ENCODE results near the gene ADAT1. TPM values are rescaled to one million over a fixed set of nuclear protein-coding genes. Genes with fewer than 3 reads are reported as not detected.
A peak's percentile ranks its signal among the peaks of the same experiment; 100 is the strongest.

The ADAT1 gene
- total and polyA plus RNA-seq, 10 of the 15 experiments (the other 5 are each of a cell fraction or from before 2014, with no cell fraction given), result 26.2 to 77.4 (median 55.8) TPM

GRCh38 chr16:75648265-75649076 is 25.4 kb upstream of the ADAT1 start:
- Histone ChIP-seq H3K36me3 (ENCODE audit: control insufficient read depth in 2 of 2, insufficient read depth in 2 of 2, low read length in 1 of 2) (peaks cover 0 to 10% of the 10 kb centered on the region in 2 experiments; a peak in 3 of 4 replicates), H2AFZ (ENCODE audit: control insufficient read depth, low read depth, low read length) (peak overlapping the region; percentile 71), H3K9me3 (replicated peaks; ENCODE audit: control insufficient read depth, insufficient read depth, low read length) (no peaks in the 10 kb centered on the region), H3K27me3 (replicated peaks in 1 of 2; ENCODE audit: control insufficient read depth in 2 of 2, insufficient read depth in 2 of 2, low read length in 1 of 2) (no peaks in the 10 kb centered on the region; a peak in 1 of 4 replicates), H3K79me2 (ENCODE audit: control insufficient read depth, insufficient read depth, low read length) (peaks cover 99% of the 10 kb centered on the region), H4K20me1 (ENCODE audit: control insufficient read depth, insufficient read depth) (peaks cover 4% of the 10 kb centered on the region), H3K4me3 (peak overlapping the region; percentile 85), H3K4me1 (ENCODE audit: control insufficient read depth, insufficient read depth, low read length) (peaks cover 25% of the 10 kb centered on the region), H3K9ac (ENCODE audit: control insufficient read depth, insufficient read depth, low read length) (peak overlapping the region; percentile 75), H3K27ac (ENCODE audit: control insufficient read depth, insufficient read depth) (peak overlapping the region; percentile 86), H3K4me2 (ENCODE audit: control insufficient read depth, insufficient read depth) (peak overlapping the region; percentile 53; the same call in 1 of the 2 replicates)
- BruUV-seq (replicated peaks), result no TSS peak
- SMC1A ChIA-PET (ENCODE audit: uncharacterized antibody, unreplicated experiment), result interaction anchor here (0.8 to 8.1 kb wide), 13 partner anchors 10 to 215 kb away, joined by 3 to 69 read pairs (median 4); partner anchors contain the start of genes ADAT1, CFDP1 and TMEM231
- intact Hi-C loops (cut with micrococcal nuclease; ENCODE audit: unreplicated experiment), result loop anchor here (1.0 kb wide), 2 partner anchors 76 to 116 kb away; no protein-coding TSS in a partner anchor
- POLR2A ChIA-PET, result interaction anchor here (1.0 to 6.1 kb wide), 9 partner anchors 27 to 630 kb away, joined by 3 to 67 read pairs (median 9); partner anchors contain the start of genes ADAT1, CFDP1, GABARAPL2 and TMEM231
- in situ Hi-C loops (cut with MboI), result loop anchor here (5.0 kb wide), 2 partner anchors 114 to 1544 kb away; partner anchors contain the start of gene MON1B
- ATAC-seq, result peak; percentile 67
- DNase-seq (ENCODE audit: low read depth, low spot score), result no peak
- WGBS (ENCODE audit: insufficient coverage, insufficient replicate concordance, low lambda C conversion rate, missing lambda C conversion rate), result under 1% methylated on average over 62 of the region's 62 CpGs
- CTCF ChIA-PET, result interaction anchor here (0.8 to 5.6 kb wide), 12 partner anchors 12 to 185 kb away, joined by 3 to 51 read pairs (median 4); partner anchors contain the start of genes ADAT1, GABARAPL2, TMEM170A and TMEM231
- FAIRE-seq, result peak; percentile 61
- RAD21 ChIA-PET (ENCODE audit: unreplicated experiment), result interaction anchor here (0.7 to 6.0 kb wide), 15 partner anchors 11 to 949 kb away, joined by 3 to 46 read pairs (median 3); partner anchors contain the start of genes ADAT1, GABARAPL2 and TMEM170A
- TF ChIP-seq POLR2A (IDR thresholded peaks at IDR 0.05; ENCODE audit: low read depth, low read length), result peak; percentile 13; the same call in 1 of the 2 replicates
- no peak for TF ChIP-seq SIN3A (IDR thresholded peaks at IDR 0.05; ENCODE audit: low read depth, low read length)
- peak; percentile 4; the same call in 1 of the 2 replicates for TF ChIP-seq REST (IDR thresholded peaks at IDR 0.05; ENCODE audit: low read depth, low read length)
- TF ChIP-seq NBN (IDR thresholded peaks at IDR 0.05), result peak; percentile 69; the same call in 1 of the 2 replicates
- TF ChIP-seq CBX3 (IDR thresholded peaks at IDR 0.05; ENCODE audit: borderline replicate concordance, low read depth), result no peak
- TF ChIP-seq BCL3 (IDR thresholded peaks at IDR 0.05; ENCODE audit: borderline replicate concordance, insufficient read depth, low read depth, low read length, poor library complexity, severe bottlenecking), result no peak
- TF ChIP-seq JUNB (IDR thresholded peaks at IDR 0.05), result no peak
- no peak; the same call in 1 of the 2 replicates for TF ChIP-seq TAF1 (IDR thresholded peaks at IDR 0.05; ENCODE audit: borderline replicate concordance, low read depth, low read length)
- TF ChIP-seq HCFC1 (IDR thresholded peaks at IDR 0.05; ENCODE audit: low read length), result no peak
- TF ChIP-seq WRNIP1 (IDR thresholded peaks at IDR 0.05; ENCODE audit: borderline replicate concordance, low read depth, low read length), result no peak
- TF ChIP-seq EGR1 (IDR thresholded peaks at IDR 0.05; ENCODE audit: borderline replicate concordance in 1 of 2, low read depth in 2 of 2, low read length in 2 of 2), result 0 out of 3 replicates have a peak, but pooled peaks of 1 of the 2 experiments have one; percentile 7
- no peak for TF ChIP-seq ATF3 (IDR thresholded peaks at IDR 0.05; ENCODE audit: borderline replicate concordance, extremely low read depth, low read depth, low read length)
- no peak for TF ChIP-seq SIX5 (IDR thresholded peaks at IDR 0.05; ENCODE audit: low read depth, low read length, severe bottlenecking)
- no peak for TF ChIP-seq TBL1XR1 (IDR thresholded peaks at IDR 0.05; ENCODE audit: low read depth, low read length)
- no peak for TF ChIP-seq MTA2 (IDR thresholded peaks at IDR 0.05; ENCODE audit: low read depth)
- TF ChIP-seq ESRRA (IDR thresholded peaks at IDR 0.05; ENCODE audit: low read length), result no peak
- no peak for TF ChIP-seq PML (IDR thresholded peaks at IDR 0.05; ENCODE audit: low read length)
- peak; percentile 51; the same call in 1 of the 2 replicates for TF ChIP-seq POLR2AphosphoS5 (IDR thresholded peaks at IDR 0.05; ENCODE audit: low read length)

All from GM12878 (cell line).